ENCODE results near the gene ROCK2.

Gene ROCK2

GRCh38 chr2:11367170-11367730 lies 22.8 kb upstream of the ROCK2 start:
- DNase-seq (ENCODE audit: insufficient read length, low spot score) (no peak), FAIRE-seq (no peak)

DNA sequence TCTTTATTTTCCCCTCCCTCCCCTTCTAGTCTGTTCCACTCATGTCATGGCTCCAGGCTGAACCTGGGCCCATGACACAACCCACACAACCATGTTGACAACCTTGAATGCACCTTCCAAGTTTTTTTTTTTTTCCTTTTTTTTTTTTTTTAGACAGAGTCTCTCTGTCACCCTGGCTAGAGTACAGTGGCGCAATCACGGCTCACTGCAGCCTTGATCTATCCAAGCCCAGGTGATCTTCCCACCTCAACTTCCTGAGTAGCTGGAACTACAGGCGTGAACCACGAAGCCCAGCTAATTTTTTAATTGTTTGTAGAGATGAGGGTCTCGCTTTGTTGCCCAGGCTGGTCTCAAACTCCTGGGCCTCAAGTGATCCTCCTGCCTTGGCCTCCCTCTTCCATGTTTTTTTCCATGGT lies 21.9 kb upstream of the ROCK2 start:
- no peak for DNase-seq (ENCODE audit: insufficient read length, low spot score)
- FAIRE-seq = no peak

DNA sequence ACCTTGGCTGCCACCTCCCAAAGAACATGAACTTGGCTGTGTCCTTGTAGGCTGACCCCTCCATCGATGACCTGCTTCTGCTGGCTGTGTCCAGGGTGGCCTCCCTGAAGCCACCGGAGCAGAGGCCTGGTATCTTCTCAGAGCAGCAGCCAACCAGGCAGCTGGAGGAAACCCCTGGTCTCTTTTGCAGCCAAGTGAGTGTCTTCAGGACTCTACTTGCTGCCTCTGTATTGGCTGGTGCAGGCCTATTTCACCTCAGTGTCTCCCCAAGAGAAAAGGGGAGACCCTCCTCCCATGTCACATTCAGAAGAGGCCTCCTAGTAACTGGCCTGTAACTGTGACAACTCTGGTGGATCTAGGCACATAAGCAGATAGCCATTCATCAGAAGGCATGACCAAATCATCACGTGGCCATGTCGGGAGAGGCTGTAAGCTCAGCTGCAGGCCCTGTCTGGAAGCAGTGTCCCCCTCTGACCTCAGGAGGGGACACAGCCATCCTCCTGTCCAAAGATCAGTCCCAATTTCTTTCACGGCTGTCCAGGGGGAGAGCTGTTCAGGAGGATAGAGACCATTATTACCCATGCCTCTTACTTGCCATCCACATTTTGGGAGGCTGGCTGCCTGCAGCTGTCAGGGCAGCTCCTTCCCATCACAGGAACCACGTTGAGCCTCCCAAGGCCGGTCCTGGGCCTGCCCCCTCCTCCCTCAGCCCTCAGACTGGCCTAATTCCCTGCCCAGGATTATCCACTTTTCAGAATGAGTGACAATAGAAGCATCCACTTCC lies 20.9 kb upstream of the ROCK2 start:
- DNase-seq (ENCODE audit: insufficient read length, low spot score) (no peak), FAIRE-seq (no peak)

DNA sequence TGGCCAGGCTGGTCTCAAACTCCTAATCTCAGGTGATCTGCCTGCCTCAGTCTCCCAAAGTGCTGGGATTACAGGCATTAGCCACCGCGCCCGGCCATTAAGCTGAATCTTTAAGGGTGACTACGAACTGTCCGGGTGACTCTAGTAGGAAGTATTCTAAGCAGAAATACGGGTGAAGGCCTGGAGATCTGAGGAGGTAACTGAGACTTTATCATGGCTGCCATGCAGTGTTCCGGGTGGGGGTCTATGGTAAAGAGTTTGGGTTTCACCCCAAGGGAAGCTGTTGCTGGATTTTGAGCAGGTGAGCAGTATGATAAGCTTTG lies 20.1 kb upstream of the ROCK2 start:
- DNase-seq (ENCODE audit: insufficient read length, low spot score) = no peak
- no peak for FAIRE-seq

GRCh38 chr2:11363868-11364564 lies 19.6 kb upstream of the ROCK2 start:
- no peak for FAIRE-seq
- no peak for DNase-seq (ENCODE audit: insufficient read length, low spot score)

DNA sequence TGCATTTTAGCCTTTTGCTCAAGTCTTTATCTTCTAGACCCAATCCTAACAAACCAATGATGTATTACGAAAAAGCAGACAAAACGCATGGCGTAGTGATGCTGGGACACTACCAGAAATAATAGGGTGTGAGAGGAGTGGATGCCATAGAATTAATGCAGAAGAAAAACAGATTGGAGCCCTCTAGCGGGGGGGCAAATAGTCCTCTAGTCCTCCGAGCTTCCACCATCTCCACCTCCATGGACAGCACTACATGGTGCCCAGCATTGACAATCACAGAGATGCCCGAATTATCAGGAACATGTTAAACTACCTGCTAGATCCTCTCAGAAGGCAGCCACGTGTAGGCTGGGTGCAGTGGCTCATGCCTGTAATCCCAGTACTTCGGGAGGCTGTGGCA lies 15.4 kb upstream of the ROCK2 start:
- DNase-seq (ENCODE audit: insufficient read length, low spot score) (no peak), FAIRE-seq (no peak)

DNA sequence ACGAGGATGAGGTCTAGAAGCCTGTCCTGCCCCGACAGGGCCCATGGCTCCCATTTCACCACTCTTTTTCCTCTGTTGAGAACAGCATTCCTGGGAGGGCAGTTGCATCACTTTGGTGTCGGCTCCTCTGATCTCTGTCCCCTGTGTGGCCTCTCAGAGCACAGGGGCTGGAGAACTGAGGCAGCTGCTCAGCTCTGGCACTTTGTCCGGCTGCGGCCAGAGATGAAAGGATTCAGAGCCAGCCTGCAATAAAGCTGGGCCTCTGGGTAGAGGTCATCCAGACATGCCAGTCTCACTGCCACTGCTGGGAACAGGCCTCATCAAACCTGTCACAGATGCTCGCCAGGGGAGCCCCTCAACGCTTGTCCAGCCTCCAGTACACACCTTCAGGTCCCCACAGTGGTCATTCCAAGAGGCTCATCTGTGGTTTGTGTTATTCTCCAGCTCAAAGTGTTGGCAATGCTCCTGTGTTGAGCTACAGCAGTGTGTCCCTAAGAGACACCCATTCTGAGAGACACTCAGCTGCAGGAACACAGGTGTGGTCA lies 13.1 kb upstream of the ROCK2 start:
- FAIRE-seq (no peak), DNase-seq (ENCODE audit: insufficient read length, low spot score) (no peak)

GRCh38 chr2:11356764-11357163 lies 12.3 kb upstream of the ROCK2 start:
- no peak for DNase-seq (ENCODE audit: insufficient read length, low spot score)
- FAIRE-seq = no peak

GRCh38 chr2:11355194-11356053 lies 11.0 kb upstream of the ROCK2 start:
- DNase-seq (ENCODE audit: insufficient read length, low spot score) (no peak), FAIRE-seq (no peak)

DNA sequence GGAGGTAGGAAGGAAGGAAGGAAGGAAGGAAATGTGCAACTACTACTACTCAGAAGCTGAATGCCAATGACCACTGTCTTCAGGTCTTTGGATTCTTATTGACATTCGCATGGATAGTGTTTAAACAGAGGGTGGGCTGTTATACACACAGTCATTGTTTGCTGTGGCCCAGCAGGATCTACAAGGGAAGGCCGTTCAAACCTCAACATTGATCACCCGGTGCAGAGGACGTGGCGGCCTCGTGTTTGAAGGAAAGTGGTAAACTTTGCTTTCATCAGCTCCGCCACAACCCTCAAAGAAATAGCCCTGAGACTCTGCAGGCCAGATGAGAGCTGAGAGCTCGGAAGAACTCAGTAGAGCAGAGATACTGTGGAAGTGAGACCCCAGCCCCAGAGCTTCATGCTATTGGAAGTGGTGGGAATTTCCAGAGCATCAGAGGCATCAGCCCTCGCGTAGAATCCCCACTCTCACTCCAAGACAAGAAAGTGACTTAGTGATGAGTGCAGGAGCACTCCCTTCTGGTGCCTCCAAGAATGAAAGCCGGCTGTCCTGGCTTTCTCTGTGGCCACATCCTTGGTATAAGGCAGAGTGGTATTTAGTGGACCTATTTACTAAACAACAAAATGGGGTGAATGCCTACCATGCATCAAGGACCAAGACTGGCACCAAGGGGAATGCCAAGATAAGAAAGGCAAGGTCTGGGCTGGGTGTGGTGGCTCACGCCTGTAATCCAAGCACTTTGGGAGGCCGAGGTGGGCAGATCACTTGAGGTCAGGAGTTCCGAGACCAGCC lies 10.1 kb upstream of the ROCK2 start:
- no peak for DNase-seq (ENCODE audit: insufficient read length, low spot score)
- no peak for FAIRE-seq

- FAIRE-seq (no peak), DNase-seq (ENCODE audit: insufficient read length, low spot score) (no peak)
Observed at GRCh38 chr2:11352781-11353537, 8.5 kb upstream of the ROCK2 start.

DNA sequence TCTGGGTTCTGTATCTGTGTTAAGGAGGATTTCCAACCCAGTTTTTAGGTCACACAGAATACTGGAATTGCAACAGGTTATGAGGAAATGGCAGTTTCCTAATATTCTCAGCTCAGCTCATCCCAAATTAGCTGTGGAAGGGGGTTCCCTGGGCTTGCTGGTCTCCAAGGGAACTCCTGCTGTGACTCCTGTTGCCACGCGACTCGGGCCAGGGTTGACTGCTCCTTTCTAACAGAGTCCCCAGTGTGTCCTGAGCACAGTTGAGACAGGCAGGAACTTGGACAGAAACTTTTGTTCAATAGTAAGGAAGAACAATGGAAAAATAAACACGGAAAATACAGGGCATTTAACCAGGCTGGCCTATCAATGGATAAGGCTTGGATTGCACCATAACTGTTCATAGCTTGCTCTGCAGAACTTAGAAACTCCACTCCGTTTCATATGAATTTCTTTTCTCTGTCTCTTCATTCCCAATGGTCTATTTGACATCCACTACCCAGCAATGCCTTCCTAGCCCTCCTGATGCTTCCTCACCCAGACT lies 3.8 kb upstream of the ROCK2 start:
- FAIRE-seq = no peak

DNA sequence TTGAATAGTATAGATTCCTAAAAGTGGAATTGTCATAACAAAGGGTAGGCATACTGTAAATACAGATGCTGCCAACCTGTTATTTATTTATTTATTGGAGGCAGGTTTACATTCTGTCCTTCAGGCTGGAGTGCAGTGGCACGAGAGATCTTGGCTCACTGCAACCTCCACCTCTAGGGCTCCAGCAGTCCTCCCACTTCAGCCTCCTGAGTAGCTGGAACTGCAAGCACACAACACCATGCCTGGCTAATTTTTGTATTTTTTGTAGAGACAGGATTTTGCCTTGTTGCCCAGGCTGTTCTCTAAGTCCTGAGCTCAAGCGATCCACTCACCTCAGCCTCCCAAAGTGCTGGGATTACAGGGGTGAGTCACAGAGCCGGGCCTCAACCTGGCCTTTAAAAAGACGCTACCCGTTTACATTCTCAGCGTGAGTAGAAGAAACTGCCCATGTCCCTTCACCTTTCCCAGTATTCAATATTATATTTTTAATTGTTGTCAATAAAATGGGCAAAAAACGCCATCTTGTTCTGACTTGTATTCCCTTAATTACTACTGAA lies 3.0 kb upstream of the ROCK2 start:
- no peak for FAIRE-seq

More for the DNA sequence above, 3.8 kb upstream of the ROCK2 start:
- DNase-seq (ENCODE audit: insufficient read length, low spot score) = no peak

GRCh38 chr2:11346023-11346482 lies 1.6 kb upstream of the ROCK2 start:
- DNase-seq (ENCODE audit: insufficient read length, low spot score) (no peak), FAIRE-seq (no peak)

More for the DNA sequence above, 3.0 kb upstream of the ROCK2 start:
- DNase-seq (ENCODE audit: insufficient read length, low spot score) = no peak

GRCh38 chr2:11344956-11345677 lies 681 bp upstream of the ROCK2 start:
- DNase-seq (ENCODE audit: insufficient read length, low spot score) (peak; percentile 53), FAIRE-seq (no peak)

DNA sequence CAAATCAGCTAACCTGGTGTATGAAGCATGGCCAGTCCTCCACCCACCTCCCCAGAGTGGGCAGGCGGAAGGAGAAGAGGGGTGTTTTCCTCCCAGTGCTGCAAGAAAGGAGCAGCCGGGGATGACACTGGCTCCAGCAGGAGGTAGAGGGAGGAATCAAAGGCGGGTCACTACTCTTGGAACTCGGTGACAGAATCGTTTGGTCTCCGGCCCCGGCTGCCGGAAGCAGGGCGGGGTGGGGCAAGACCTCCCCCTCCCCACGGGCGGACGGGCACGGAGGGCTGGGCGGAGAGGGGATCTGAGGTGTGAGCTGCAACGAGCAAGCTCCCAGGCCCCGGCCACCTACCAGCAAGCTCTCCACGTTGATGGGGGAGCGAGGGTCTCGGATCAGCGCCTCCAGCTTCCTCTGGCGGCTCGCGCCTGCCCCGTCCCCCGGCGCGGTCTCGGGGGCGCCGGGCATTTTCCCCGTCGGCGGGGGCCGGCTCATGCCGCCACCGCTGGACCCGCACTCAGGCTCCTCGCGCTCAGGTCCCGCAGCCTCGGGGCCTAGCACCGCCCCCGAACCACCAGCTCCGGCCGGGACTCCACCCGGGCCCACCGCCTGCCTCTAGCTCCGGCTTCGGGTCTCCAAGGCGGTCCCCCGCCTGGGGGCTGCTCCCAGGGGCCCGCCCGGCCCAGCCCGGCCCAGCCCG lies 640 bp downstream of the ROCK2 start:
- DNase-seq (ENCODE audit: insufficient read length, low spot score) (peak; percentile 32), FAIRE-seq (peak; percentile 54)

- FAIRE-seq (no peak), DNase-seq (ENCODE audit: insufficient read length, low spot score) (no peak)
Observed at GRCh38 chr2:11343368-11343649, 1.1 kb downstream of the ROCK2 start.

Measured in HTR-8/SVneo (cell line).